ENCODE data around the gene XCL2.

The XCL2 gene

DNA sequence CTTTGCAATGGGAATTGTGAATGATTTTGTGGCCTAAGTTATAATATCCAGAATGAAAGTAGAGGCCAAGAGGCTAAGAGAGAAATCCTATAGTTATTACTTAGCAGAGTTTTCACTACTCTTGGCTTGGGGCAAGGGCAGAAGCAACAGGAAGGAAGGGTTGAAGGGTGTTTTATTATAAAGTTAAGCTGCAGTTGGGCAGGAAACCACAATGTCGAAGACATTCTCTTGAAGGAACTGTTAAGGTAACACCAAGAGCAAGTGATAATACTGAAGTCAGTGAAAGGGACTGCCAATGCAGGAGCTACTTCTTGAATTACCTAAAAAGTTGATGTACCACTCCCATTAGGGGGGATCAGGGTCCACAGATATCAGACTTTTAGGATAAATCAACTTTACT is 8.3 kb downstream of the XCL2 start:
- no peak overlapping the region for H3K27ac ChIP-seq
- TF ChIP-seq, protein P1, sequence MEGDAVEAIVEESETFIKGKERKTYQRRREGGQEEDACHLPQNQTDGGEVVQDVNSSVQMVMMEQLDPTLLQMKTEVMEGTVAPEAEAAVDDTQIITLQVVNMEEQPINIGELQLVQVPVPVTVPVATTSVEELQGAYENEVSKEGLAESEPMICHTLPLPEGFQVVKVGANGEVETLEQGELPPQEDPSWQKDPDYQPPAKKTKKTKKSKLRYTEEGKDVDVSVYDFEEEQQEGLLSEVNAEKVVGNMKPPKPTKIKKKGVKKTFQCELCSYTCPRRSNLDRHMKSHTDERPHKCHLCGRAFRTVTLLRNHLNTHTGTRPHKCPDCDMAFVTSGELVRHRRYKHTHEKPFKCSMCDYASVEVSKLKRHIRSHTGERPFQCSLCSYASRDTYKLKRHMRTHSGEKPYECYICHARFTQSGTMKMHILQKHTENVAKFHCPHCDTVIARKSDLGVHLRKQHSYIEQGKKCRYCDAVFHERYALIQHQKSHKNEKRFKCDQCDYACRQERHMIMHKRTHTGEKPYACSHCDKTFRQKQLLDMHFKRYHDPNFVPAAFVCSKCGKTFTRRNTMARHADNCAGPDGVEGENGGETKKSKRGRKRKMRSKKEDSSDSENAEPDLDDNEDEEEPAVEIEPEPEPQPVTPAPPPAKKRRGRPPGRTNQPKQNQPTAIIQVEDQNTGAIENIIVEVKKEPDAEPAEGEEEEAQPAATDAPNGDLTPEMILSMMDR (IDR thresholded peaks at IDR 0.05) = no peak
- TF ChIP-seq ZFX (IDR thresholded peaks at IDR 0.05; ENCODE audit: borderline replicate concordance) = no peak

DNA sequence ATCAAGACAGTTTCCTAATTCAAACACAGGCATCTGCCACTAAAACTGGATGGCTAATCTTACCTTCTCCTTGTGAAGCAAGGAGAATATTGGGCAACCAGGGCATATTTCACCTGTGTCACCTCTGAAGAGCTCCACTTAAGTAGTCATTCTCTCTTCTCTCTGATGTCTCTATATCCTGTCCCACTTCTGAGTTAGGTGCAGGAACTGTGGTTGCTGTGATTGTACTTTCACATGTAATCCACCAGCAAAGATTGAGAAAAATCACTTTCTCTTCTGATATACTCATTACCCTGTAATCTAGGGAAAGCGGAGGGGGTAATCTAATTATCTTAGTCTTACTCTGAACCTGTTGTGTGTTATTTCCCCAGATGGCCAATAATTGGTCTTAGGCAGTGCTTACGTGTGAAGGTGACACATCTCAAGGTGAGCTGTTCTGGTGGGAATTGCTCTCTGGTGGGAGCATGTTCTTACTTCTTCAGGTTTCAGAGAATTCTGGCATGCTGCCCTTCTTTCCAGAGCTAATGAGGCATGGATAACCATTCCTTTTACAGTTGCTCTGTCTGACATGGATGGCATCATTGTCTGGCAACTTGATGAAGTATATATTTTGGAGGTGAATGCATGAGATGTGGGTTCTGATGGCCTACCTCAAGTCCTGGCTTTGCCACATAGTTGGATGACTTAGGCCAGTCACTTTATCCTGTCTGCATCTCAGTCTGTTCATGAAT is 12.0 kb downstream of the XCL2 start:
- TF ChIP-seq, protein P1 (IDR thresholded peaks at IDR 0.05) = no peak
- no peak for TF ChIP-seq ZFX (IDR thresholded peaks at IDR 0.05; ENCODE audit: borderline replicate concordance)
- H3K27ac ChIP-seq = no peak overlapping the region

DNA sequence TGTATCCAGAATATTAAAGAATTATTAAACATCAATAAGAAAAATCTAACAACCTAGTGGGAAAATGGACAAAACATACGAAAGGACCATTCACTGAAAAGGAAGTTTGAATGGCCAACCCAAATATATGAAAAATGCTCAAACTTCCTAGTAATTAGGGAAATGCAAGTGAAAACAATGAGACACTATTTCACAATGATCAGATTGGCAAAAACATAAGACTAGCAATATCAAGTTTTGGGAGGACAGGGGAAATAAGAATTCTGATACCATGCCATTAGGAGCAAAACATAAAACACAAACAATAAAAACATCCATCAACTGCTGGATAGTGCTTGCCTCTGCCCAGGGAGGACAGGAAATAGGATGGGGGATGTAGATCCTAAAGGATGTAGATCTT is 14.3 kb downstream of the XCL2 start:
- TF ChIP-seq, protein P1 (IDR thresholded peaks at IDR 0.05) = no peak
- TF ChIP-seq ZFX (IDR thresholded peaks at IDR 0.05; ENCODE audit: borderline replicate concordance) = no peak
- no peak overlapping the region for H3K27ac ChIP-seq

DNA sequence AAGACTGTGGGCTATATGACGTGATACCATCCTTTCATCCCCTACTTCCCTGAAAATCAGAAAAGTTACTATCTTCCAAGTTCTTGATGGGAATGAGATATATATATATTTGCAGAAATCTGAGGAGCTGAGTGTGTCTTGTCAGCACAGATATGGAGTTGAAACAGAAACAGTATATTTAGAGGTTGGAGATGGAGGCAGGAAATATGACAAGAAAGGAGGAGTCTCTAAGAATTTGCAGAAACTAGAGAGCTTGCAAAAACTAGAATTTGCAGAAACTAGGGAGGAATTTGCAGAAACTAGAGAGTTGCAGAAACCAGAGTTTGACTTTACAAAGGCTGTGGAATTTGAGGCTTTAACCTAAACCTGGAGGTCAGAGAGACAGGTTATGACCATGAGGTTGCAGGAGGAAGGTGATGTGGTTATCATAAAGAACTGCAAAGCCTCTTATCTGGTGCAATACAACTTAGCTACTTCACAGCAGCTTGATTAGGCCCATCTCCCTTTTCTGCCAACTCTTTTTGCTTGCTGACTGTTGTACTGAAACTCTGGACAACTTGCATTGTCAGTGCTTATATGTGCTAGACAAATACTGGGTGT is 22.3 kb downstream of the XCL2 start:
- no peak for TF ChIP-seq ZFX (IDR thresholded peaks at IDR 0.05; ENCODE audit: borderline replicate concordance)
- TF ChIP-seq, protein P1 (IDR thresholded peaks at IDR 0.05) = no peak
- no peak overlapping the region for H3K27ac ChIP-seq

DNA sequence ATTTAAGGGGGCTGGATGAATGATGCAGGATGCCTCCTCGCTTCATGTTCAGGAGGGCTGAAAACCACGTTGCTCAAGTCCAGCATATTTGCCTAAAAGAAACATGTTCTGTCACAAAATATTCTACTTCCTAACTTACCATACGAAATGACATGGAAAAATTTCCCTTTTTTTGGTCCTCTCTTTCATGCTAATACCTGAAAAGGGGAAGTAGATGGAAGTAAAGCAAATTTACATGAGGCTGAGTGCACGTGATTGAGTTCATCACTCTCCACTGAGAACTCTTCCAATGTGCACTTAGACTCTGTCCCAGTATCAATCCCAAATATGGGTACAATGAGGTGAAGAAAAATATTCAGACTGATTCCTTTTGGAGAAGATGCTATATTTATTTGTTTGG is 23.0 kb downstream of the XCL2 start:
- TF ChIP-seq, protein P1 (IDR thresholded peaks at IDR 0.05) = no peak
- no peak for TF ChIP-seq ZFX (IDR thresholded peaks at IDR 0.05; ENCODE audit: borderline replicate concordance)
- no peak overlapping the region for H3K27ac ChIP-seq

DNA sequence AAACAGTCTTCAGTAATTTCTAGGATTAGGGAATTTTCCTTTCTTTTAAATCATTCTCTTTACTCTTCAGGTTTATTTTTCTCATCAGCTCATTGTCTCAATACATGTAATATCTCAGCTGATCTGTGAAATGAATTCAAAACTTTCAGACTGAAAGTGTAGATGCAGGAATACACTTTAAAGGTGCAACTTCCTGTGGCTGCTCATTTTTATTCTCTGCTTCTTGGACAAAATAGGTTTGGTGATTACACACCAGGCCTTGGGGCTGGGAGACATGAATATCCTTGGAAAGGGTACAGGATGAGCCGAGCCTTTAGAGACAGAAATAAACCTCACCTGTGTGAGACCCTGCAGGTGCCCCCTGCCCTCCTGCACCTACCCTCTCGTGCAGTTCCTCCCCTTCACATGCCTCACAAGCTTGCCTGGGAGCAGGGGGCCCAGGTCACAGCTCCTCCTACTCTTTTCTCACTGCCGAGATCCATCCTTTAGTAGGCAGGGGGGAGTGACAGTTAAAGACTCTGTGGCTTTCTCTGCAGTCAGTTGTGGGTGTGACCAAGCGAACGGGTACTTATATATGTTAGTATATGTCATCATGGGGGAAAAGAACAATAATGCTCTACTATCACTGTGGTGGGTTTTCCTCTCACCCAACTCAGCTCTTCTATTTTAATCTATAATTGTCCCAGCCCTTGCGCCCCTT is 23.6 kb downstream of the XCL2 start:
- TF ChIP-seq ZFX (IDR thresholded peaks at IDR 0.05; ENCODE audit: borderline replicate concordance) = no peak
- TF ChIP-seq, protein P1 (IDR thresholded peaks at IDR 0.05) = no peak
- no peak overlapping the region for H3K27ac ChIP-seq

DNA sequence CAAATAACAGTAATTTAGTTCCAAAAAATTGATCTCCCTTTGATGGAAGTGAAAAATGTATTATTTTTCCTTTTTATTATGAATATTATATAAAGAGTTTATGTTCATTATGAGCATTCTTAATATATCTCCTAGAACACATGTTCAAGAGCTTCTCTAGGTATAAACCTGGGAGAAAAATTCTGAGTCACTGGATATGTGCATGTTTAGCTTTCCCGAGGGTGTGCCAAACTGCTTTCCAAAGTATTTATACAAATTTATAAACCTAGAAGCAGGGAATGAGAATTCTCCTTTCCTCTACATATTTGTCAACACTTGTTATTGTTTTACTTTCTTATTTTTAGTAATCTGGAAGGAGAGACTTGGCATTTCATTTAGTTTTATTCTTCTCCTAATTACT is 25.0 kb downstream of the XCL2 start:
- H3K27ac ChIP-seq = no peak overlapping the region
- TF ChIP-seq, protein P1 (IDR thresholded peaks at IDR 0.05) = no peak
- TF ChIP-seq ZFX (IDR thresholded peaks at IDR 0.05; ENCODE audit: borderline replicate concordance) = no peak

Data from 22Rv1 (cell line).